GM21423 (cell line): ENCODE data around the gene C1orf174.

ENCODE experiments used
- ATAC-seq: cut with Tn5 transposase; IDR thresholded peaks from one replicate; pipeline ENCODE4 v1.9.1; 2021; ENCODE audit warnings: mild to moderate bottlenecking, moderate library complexity; ENCODE audit not compliant: unreplicated experiment

C1orf174 gene

GRCh38 chr1:3910857-3911845 is 11.1 kb upstream of the C1orf174 start:
- peak; percentile 70 for ATAC-seq

- no peak for ATAC-seq
Observed at GRCh38 chr1:3910049-3910731, 10.1 kb upstream of the C1orf174 start.

DNA sequence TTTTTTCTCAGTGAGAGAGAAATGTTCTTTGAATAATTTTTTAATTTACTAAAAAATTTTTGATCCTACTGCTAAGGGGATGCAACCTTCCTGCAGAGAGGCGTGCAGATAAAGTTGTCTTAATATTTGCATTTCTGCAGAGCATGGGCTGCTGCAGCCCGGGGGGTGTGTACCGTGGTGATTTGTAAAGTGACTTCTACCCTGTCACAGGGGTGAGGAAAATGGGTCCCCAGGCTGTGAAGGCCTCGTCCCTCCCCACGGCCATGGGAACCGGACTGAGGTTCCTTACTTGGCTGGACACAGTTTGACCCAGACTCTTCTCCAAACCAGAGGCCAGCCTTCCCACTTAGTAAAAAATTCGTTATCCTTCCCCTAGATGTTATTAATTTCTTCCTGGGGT is 9.5 kb upstream of the C1orf174 start:
- no peak for ATAC-seq

DNA sequence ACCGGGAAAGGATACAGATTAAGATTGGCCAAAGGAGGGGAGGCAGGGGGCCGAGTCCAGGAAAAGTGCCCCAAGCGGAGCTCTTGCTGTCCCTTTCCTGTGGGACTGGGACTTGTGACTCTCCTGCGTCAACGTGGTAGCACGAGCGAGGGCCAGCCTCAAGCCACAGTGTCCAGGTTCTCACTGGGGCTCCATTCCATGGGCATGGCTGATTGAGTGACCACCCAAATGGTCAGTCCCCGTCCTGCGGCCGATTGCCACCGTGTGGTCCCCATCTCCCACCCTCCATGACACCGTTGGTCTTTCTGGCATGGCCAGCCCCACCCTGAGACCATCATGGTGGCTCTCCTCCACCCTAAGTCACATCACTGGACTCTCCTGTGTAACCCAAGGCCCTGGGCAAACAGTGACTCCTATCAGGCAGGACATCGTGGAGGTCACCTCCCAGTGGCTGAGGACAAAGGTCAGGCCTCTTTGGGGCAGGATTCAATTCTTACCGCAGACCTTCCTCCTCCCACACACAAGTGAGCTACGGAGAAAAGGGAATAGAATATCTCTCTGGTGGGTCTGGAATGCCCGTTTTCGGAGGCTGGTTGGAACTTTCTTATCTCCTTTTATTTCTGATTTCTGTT is 8.9 kb upstream of the C1orf174 start:
- no peak for ATAC-seq

- ATAC-seq = no peak
Observed at GRCh38 chr1:3907621-3908165, 7.6 kb upstream of the C1orf174 start.

DNA sequence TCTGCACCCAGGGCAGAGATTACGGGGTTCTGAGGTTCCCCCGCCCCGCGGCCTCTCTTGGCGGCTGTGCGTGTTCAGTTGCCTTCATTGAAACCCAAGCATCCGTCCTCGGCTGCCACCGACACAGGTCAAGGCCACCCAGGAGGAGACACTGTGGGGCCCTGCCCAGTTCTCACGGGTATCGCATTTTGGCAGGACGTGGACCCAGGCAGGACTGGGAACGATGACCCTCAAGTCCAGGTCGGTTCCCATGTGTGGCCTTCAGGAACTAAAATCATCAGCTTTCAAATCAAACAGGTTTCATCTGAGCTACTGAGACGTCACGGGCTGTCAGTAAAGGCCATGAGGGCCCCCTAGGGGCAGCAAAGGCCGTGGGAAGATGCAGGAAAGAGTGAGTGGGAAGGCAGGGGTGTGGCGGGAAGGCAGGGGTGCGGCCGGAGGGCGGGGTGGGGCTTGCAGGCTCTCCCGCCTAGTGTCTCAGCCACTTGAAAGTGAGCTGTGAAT is 7.0 kb upstream of the C1orf174 start:
- ATAC-seq = no peak

- no peak for ATAC-seq
Observed at GRCh38 chr1:3906672-3907020, 6.6 kb upstream of the C1orf174 start.

- ATAC-seq = no peak
Observed at GRCh38 chr1:3905953-3906671, 6.0 kb upstream of the C1orf174 start.

DNA sequence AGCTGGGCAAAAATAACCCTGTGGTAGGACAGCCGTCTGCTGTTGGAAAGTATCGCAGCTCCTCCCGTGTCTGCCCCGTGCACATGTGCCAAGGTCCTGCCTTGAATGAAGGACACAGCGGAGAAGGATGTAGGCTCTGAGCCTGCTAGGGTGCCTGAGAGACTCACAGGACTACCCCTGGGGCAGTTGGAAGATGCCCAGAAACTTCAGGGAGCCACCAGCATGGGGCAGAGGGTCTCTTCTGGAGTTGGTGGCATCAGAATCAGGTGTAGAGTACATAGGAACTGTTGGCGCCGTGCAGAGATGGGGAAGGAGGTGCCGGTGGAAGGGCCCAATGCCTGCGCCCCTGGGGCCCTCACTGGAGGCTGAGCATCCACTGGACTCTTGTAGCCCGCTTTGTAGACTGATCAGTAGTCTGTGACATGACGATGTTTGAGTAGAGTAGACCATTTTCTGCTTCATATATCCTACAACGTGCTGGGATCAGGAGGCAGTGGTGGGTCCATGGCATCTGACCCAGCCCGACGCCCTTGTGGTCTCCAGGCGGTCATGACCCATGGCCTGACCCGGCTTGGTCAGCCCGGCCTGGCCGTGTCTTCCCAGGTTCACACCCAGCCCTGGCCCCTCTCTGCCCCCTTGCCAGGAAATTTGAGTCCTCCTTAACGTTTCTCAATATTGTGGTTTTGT is 5.3 kb upstream of the C1orf174 start:
- ATAC-seq = no peak

DNA sequence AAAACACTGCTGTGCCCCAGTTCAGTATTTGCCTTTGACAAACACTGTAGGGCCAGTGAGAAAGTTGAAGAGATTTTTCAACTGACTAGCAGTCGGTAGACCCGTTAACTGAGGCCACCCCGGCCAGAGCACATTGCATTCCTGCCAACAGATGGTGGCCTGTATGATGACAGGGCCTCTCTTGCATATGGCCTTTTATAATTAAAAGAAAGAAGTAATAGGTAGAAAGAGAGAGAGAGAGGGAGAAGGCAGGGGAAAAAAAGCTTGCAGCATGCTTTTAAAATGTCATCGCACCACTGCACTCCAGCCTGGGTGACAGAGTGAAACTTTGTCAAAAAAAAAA is 4.7 kb upstream of the C1orf174 start:
- no peak for ATAC-seq

GRCh38 chr1:3904006-3904842 is 4.2 kb upstream of the C1orf174 start:
- no peak for ATAC-seq

DNA sequence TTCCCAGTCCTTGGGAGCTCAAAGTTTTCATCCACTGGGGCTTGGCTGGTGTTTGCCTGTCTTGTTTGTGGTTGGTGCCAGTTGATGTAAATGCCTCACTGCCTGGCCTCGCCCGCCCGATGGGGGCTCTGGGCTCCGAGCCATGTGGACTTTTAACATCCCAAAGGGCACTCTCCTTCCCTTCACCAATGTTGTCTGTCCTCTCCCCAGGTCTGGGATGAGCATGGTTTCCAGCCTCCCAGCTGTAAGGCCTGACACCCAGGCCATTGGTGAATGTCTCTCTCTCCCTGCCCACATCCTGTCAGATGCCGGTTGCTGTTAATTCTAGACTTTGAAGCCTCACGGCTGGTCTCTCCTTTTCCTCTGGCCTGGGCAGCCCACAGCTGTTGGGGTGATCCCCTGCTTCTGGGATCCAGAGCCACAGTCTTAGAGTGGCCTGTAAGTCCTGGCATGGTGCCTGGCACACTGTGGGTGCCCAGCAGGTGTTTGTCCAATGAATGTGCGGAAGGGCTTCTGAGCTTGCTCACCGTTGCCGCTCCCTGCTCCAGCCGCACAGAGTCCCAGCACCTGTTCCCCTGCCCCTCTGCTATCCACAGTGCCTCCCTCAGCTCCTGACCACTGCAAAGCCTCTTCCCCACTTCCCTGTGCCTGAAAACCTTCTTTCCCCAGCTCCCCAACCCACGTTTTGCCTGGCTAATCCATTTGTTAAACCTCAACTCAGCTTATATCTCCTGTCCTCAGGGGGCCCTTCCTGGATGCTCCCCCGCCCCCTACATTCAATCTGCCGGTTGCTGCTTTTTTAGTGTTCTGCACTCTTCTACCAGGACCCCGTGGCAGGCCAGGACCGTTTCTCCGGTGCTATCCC is 3.3 kb upstream of the C1orf174 start:
- no peak for ATAC-seq

- ATAC-seq = no peak
Observed at GRCh38 chr1:3902571-3903091, 2.6 kb upstream of the C1orf174 start.

- no peak for ATAC-seq
Observed at GRCh38 chr1:3902111-3902511, 2.0 kb upstream of the C1orf174 start.

- ATAC-seq = peak; percentile 49
Observed at GRCh38 chr1:3900969-3901529, 977 bp upstream of the C1orf174 start.

GRCh38 chr1:3899754-3900149 is 320 bp downstream of the C1orf174 start:
- peak; percentile 2 for ATAC-seq

GRCh38 chr1:3898994-3899753 is 898 bp downstream of the C1orf174 start:
- no peak for ATAC-seq
